HG02870 (cell line): ENCODE measurements around the gene EMILIN2.

ENCODE experiments used
- ATAC-seq: cut with Tn5 transposase; IDR thresholded peaks from one replicate; pipeline ENCODE4 v1.9.1; 2021; ENCODE audit warnings: mild to moderate bottlenecking, moderate library complexity; ENCODE audit not compliant: unreplicated experiment

Gene EMILIN2

GRCh38 chr18:2948038-2948437 is 101.2 kb downstream of the EMILIN2 start:
- no peak for ATAC-seq

- ATAC-seq: no peak
Measured at GRCh38 chr18:2952605-2953004, 105.8 kb downstream of the EMILIN2 start.

- ATAC-seq: no peak
Measured at GRCh38 chr18:2953935-2954653, 107.3 kb downstream of the EMILIN2 start.

GRCh38 chr18:2954869-2955645 is 108.3 kb downstream of the EMILIN2 start:
- no peak for ATAC-seq

- ATAC-seq: no peak
Measured at GRCh38 chr18:2956056-2956455, 109.2 kb downstream of the EMILIN2 start.

GRCh38 chr18:2958819-2959298 is 112.1 kb downstream of the EMILIN2 start:
- peak; percentile 56 for ATAC-seq

- no peak for ATAC-seq
Measured at GRCh38 chr18:2959341-2959740, 112.5 kb downstream of the EMILIN2 start.

- no peak for ATAC-seq
Measured at GRCh38 chr18:2960983-2961696, 114.3 kb downstream of the EMILIN2 start.

GRCh38 chr18:2961821-2962220 is 115.0 kb downstream of the EMILIN2 start:
- no peak for ATAC-seq

GRCh38 chr18:2963048-2963447 is 116.2 kb downstream of the EMILIN2 start:
- ATAC-seq: no peak

- ATAC-seq: no peak
Measured at GRCh38 chr18:2964361-2965010, 117.7 kb downstream of the EMILIN2 start.
